K562 (cell line): ENCODE data around the gene LRMDA. TPM values are rescaled to one million over a fixed set of nuclear protein-coding genes. Genes with fewer than 3 reads are reported as not detected.
A peak's percentile ranks its signal among the peaks of the same experiment; 100 is the strongest.

ENCODE experiments used
- CEBPG ChIP-seq, 3 experiments: fragments of 200-800 bp in 1 of 3; sonication (Bioruptor generic) in 1 of 3; sonication (generic) in 1 of 3; formaldehyde crosslinking in 1 of 3; IDR thresholded peaks in 2 of 3; conservative IDR thresholded peaks in 1 of 3; 2 replicates each; pipeline versions ENCODE4 v1.6.1 to v1.8.0; 2016 to 2022; ENCODE audit warnings: missing compliant biosample characterization in 2 of 3, missing genetic modification characterization in 2 of 3, mild to moderate bottlenecking in 1 of 3, missing genetic modification reagents in 1 of 3
- CHD2 ChIP-seq: IDR thresholded peaks from 2 replicates; pipeline ENCODE4 v1.6.1; 2011; ENCODE audit warnings: low read depth, low read length
- CSDE1 ChIP-seq, 2 experiments: fragments of 450-650 bp; IDR thresholded peaks; 2 replicates each; pipeline ENCODE4 v1.6.1; 2016; ENCODE audit warnings: mild to moderate bottlenecking in 1 of 2
- DEAF1 ChIP-seq: fragments of 450-650 bp; formaldehyde crosslinking; IDR thresholded peaks from 2 replicates; pipeline ENCODE4 v1.4.0; 2020; ENCODE audit warnings: mild to moderate bottlenecking, moderate library complexity
- GABPB1 ChIP-seq: sonication (generic); formaldehyde crosslinking; IDR thresholded peaks from 2 replicates; pipeline ENCODE4 v1.8.0; 2022; ENCODE audit warnings: mild to moderate bottlenecking, missing genetic modification reagents
- KAT8 ChIP-seq: fragments of 450-650 bp; IDR thresholded peaks from 2 replicates; pipeline ENCODE4 v1.6.1; 2016; ENCODE audit warnings: low read depth, mild to moderate bottlenecking
- MEIS2 ChIP-seq: fragments of 450-650 bp; IDR thresholded peaks from 2 replicates; pipeline ENCODE4 v1.6.1; 2014; ENCODE audit warnings: mild to moderate bottlenecking; ENCODE audit not compliant: partially characterized antibody
- PHB2 ChIP-seq: fragments of 450-650 bp; IDR thresholded peaks from 2 replicates; pipeline ENCODE4 v1.6.1; 2017; ENCODE audit warnings: low read depth
- RFX1 ChIP-seq: fragments of 450-650 bp; IDR thresholded peaks from 2 replicates; pipeline ENCODE4 v1.6.1; 2016; ENCODE audit warnings: mild to moderate bottlenecking, moderate library complexity
- RNF2 ChIP-seq: sonication (generic); IDR thresholded peaks from 2 replicates; pipeline ENCODE4 v1.6.1; 2016
- TCF7L2 ChIP-seq: fragments of 150-350 bp; IDR thresholded peaks from 2 replicates; pipeline ENCODE4 v1.6.1; 2016; ENCODE audit warnings: low read depth, mild to moderate bottlenecking, low read length, moderate library complexity
- TCFL5 ChIP-seq: fragments of 250-450 bp; sonication (Bioruptor Pico); conservative IDR thresholded peaks from 2 replicates; pipeline ENCODE4 v1.6.1; 2021; ENCODE audit warnings: mild to moderate bottlenecking, moderate library complexity, matching md5 sums
- WHSC1 ChIP-seq: IDR thresholded peaks from one replicate; pipeline ENCODE4 v1.6.1; 2012; ENCODE audit warnings: low read length, control low read depth, inconsistent platforms
- ZEB2 ChIP-seq: fragments of 450-650 bp; IDR thresholded peaks from 2 replicates; pipeline ENCODE4 v1.6.1; 2016
- ZNF174 ChIP-seq: fragments of 250-450 bp; sonication (Bioruptor Pico); IDR thresholded peaks from 2 replicates; pipeline ENCODE4 v1.4.0; 2020; ENCODE audit warnings: mild to moderate bottlenecking
- ZNF217 ChIP-seq: sonication (generic); formaldehyde crosslinking; IDR thresholded peaks from 2 replicates; pipeline ENCODE4 v1.8.0; 2022; ENCODE audit warnings: mild to moderate bottlenecking, missing genetic modification reagents
- ZNF224 ChIP-seq: sonication (generic); formaldehyde crosslinking; IDR thresholded peaks from 2 replicates; pipeline ENCODE4 v1.8.0; 2022; ENCODE audit warnings: mild to moderate bottlenecking, missing genetic modification reagents
- ZNF41 ChIP-seq: fragments of 250-450 bp; sonication (Bioruptor Pico); conservative IDR thresholded peaks from 2 replicates; pipeline ENCODE4 v1.4.0; 2020; ENCODE audit warnings: mild to moderate bottlenecking
- ZNF445 ChIP-seq: fragments of 250-450 bp; sonication (Bioruptor Pico); IDR thresholded peaks from 2 replicates; pipeline ENCODE4 v1.4.0; 2020; ENCODE audit warnings: low read depth, mild to moderate bottlenecking, moderate library complexity
- ZNF668 ChIP-seq: fragments of 250-450 bp; sonication (Bioruptor Pico); IDR thresholded peaks from 2 replicates; pipeline ENCODE4 v1.8.0; 2022; ENCODE audit warnings: mild to moderate bottlenecking, inconsistent platforms
- ZZZ3 ChIP-seq: fragments of 450-650 bp; IDR thresholded peaks from 2 replicates; pipeline ENCODE4 v1.6.1; 2016; ENCODE audit warnings: antibody characterized with exemption, mild to moderate bottlenecking, moderate library complexity
- polyA plus RNA-seq, 8 experiments: library from polyadenylated mRNA; depleted of rRNA in 4 of 8; stranded (reverse) in 5 of 8; unstranded in 3 of 8; fragments of >200 nt; fragmentation: Nextera tagmentation in 2 of 8; fragmentation: Illumina TruSeq in 1 of 8; extraction: Ambion mirVana in 2 of 8; extraction: Trizol in 1 of 8; gene quantifications; 2 replicates each; pipeline versions ENCODE4 v1.2.1 to v1.2.3, GENCODE V29; 2011 to 2014; ENCODE audit warnings: inconsistent platforms in 1 of 8, missing spikeins in 1 of 8
- total RNA-seq, 7 experiments: library from RNA; depleted of rRNA in 6 of 7; stranded (reverse); fragments of >200 nt in 6 of 7; fragmentation: Illumina TruSeq in 2 of 7; extraction: Trizol in 2 of 7; gene quantifications; 2 replicates each; pipeline versions ENCODE4 v1.2.1 to v1.2.3, GENCODE V29; 2011 to 2021; ENCODE audit warnings: low replicate concordance in 1 of 7
- TF ChIP-seq, protein P1 (sequence below), 2 experiments: fragments of 250-450 bp in 1 of 2; fragments of 450-650 bp in 1 of 2; sonication (Bioruptor Pico) in 1 of 2; IDR thresholded peaks; 2 replicates each; pipeline versions ENCODE4 v1.6.1 to v1.8.0; 2016 to 2021; ENCODE audit warnings: mild to moderate bottlenecking in 2 of 2, moderate library complexity in 2 of 2, missing compliant biosample characterization in 1 of 2, missing genetic modification characterization in 1 of 2
- TF ChIP-seq, protein P2 (sequence below): IDR thresholded peaks from 2 replicates; pipeline ENCODE4 v1.6.1; 2012; ENCODE audit warnings: low read depth, low read length, improper control_type of control experiment, borderline replicate concordance

The LRMDA gene
- total and polyA plus RNA-seq, 9 of the 15 experiments (the other 6 are each of a cell fraction or from before 2014, with no cell fraction given): 0.25 TPM; not detected in 8

GRCh38 chr10:75904499-75905283 lies 473.3 kb downstream of the LRMDA start (continued):
- TF ChIP-seq KAT8 (no peak), PHB2 (no peak), RFX1 (peak; percentile 62), CEBPG (CRISPR knock-in tag; IDR thresholded peaks at IDR 0.05) (no peak), CEBPG (tag; conservative IDR thresholded peaks at IDR 0.05 in 1 of 2, IDR thresholded peaks at IDR 0.05 in 1 of 2) (no peak), RNF2 (peak; percentile 62; the same call in 1 of the 2 replicates), ZEB2 (no peak), CSDE1 (IDR thresholded peaks at IDR 0.05) (no peak), ZNF224 (CRISPR knock-in tag) (no peak), DEAF1 (CRISPR knock-in tag) (no peak), GABPB1 (no peak), TCF7L2 (no peak), ZZZ3 (no peak), ZNF217 (CRISPR knock-in tag) (no peak), CHD2 (no peak), TCFL5 (CRISPR knock-in tag) (0 out of 2 replicates have a peak, but pooled peaks have one; percentile 14), WHSC1 (no peak), ZNF174 (no peak), MEIS2 (peak; percentile 27), ZNF445 (CRISPR knock-in tag) (no peak), ZNF668 (CRISPR knock-in tag) (no peak), ZNF41 (CRISPR knock-in tag) (no peak)
- TF ChIP-seq, protein P1, sequence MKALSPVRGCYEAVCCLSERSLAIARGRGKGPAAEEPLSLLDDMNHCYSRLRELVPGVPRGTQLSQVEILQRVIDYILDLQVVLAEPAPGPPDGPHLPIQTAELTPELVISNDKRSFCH (CRISPR knock-in tag; IDR thresholded peaks at IDR 0.05): no peak
- TF ChIP-seq, protein P1 (tag; IDR thresholded peaks at IDR 0.05): no peak
- TF ChIP-seq, protein P2, sequence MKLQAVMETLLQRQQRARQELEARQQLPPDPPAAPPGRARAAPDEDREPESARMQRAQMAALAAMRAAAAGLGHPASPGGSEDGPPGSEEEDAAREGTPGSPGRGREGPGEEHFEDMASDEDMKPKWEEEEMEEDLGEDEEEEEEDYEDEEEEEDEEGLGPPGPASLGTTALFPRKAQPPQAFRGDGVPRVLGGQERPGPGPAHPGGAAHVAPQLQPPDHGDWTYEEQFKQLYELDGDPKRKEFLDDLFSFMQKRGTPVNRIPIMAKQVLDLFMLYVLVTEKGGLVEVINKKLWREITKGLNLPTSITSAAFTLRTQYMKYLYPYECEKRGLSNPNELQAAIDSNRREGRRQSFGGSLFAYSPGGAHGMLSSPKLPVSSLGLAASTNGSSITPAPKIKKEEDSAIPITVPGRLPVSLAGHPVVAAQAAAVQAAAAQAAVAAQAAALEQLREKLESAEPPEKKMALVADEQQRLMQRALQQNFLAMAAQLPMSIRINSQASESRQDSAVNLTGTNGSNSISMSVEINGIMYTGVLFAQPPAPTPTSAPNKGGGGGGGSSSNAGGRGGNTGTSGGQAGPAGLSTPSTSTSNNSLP: no peak
